Lower lobe of right lung (tissue), 2 donors: ENCODE data around the gene C2orf42. TPM values are rescaled to one million over a fixed set of nuclear protein-coding genes. Genes with fewer than 3 reads are reported as not detected.

Experiments
- ATAC-seq, 2 donors: fragments of 200-7000 bp; cut with Tn5 transposase; one replicate each; pipeline ENCODE4 v1.9.1; 2020 to 2022; ENCODE audit warnings: mild to moderate bottlenecking in 2 of 2, moderate library complexity in 2 of 2
- DNase-seq: peaks from one replicate; pipeline ENCODE4 v3.0.0-alpha.2; 2020
- H3K27ac ChIP-seq: fragments of 200-600 bp; one replicate; pipeline ENCODE4 v1.8.0; 2022
- H3K27me3 ChIP-seq: fragments of 200-600 bp; one replicate; pipeline ENCODE4 v1.8.0; 2022; ENCODE audit warnings: low read depth
- H3K36me3 ChIP-seq: fragments of 200-600 bp; one replicate; pipeline ENCODE4 v1.8.0; 2022; ENCODE audit warnings: mild to moderate bottlenecking
- H3K4me1 ChIP-seq: fragments of 200-600 bp; one replicate; pipeline ENCODE4 v1.8.0; 2022
- H3K4me3 ChIP-seq: fragments of 200-600 bp; one replicate; pipeline ENCODE4 v1.8.0; 2022; ENCODE audit warnings: mild to moderate bottlenecking
- H3K9me3 ChIP-seq: fragments of 200-600 bp; one replicate; pipeline ENCODE4 v1.8.0; 2022
- intact Hi-C: fragments of 100-400 bp; cut with DNase I; formaldehyde crosslinking; loops from one replicate; pipeline ENCODE4 v1.11.0; 2022
- total RNA-seq: library from RNA; stranded (reverse); fragmentation: NEBNext Ultra II Directional; extraction: Animal tissue kit (Norgen Biotek cat#: 25700); gene quantifications from one replicate; pipeline ENCODE4 v1.2.1, GENCODE V29; 2021
- TF ChIP-seq, protein P1 (sequence below): fragments of 200-600 bp; IDR thresholded peaks from one replicate; pipeline ENCODE4 v1.8.0; 2022; ENCODE audit warnings: antibody characterized with exemption, mild to moderate bottlenecking
- donor health status: DM: no; HTN: yes; CAD: no; lungs with severe emphysema.

C2orf42 gene
- total RNA-seq, 1 donor from 2014 or later = 18.0 TPM

GRCh38 chr2:70214365-70214764 lies 23.5 kb upstream of the C2orf42 start:
- intact Hi-C loops = no loop called here
- no peak overlapping the region for H3K4me3 ChIP-seq
- TF ChIP-seq, protein P1, sequence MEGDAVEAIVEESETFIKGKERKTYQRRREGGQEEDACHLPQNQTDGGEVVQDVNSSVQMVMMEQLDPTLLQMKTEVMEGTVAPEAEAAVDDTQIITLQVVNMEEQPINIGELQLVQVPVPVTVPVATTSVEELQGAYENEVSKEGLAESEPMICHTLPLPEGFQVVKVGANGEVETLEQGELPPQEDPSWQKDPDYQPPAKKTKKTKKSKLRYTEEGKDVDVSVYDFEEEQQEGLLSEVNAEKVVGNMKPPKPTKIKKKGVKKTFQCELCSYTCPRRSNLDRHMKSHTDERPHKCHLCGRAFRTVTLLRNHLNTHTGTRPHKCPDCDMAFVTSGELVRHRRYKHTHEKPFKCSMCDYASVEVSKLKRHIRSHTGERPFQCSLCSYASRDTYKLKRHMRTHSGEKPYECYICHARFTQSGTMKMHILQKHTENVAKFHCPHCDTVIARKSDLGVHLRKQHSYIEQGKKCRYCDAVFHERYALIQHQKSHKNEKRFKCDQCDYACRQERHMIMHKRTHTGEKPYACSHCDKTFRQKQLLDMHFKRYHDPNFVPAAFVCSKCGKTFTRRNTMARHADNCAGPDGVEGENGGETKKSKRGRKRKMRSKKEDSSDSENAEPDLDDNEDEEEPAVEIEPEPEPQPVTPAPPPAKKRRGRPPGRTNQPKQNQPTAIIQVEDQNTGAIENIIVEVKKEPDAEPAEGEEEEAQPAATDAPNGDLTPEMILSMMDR = no peak

GRCh38 chr2:70212298-70212932 lies 21.6 kb upstream of the C2orf42 start:
- Histone ChIP-seq H3K4me1 (no peaks in the 10 kb centered on the region), H3K36me3 (peaks cover 63% of the 10 kb centered on the region), H3K9me3 (no peaks in the 10 kb centered on the region), H3K4me3 (no peak overlapping the region), H3K27me3 (no peaks in the 10 kb centered on the region), H3K27ac (no peak overlapping the region)
- DNase-seq (no peak), ATAC-seq (no peak)
- TF ChIP-seq, protein P1 = no peak
- intact Hi-C loops = no loop called here

More at GRCh38 chr2:70214365-70214764, 23.5 kb upstream of the C2orf42 start:
- H3K4me1 ChIP-seq = no peaks in the 10 kb centered on the region
- peaks cover 83% of the 10 kb centered on the region for H3K36me3 ChIP-seq
- no peaks in the 10 kb centered on the region for H3K9me3 ChIP-seq
- DNase-seq (no peak), ATAC-seq (no peak)
- H3K27me3 ChIP-seq = no peaks in the 10 kb centered on the region
- H3K27ac ChIP-seq = no peak overlapping the region

DNA sequence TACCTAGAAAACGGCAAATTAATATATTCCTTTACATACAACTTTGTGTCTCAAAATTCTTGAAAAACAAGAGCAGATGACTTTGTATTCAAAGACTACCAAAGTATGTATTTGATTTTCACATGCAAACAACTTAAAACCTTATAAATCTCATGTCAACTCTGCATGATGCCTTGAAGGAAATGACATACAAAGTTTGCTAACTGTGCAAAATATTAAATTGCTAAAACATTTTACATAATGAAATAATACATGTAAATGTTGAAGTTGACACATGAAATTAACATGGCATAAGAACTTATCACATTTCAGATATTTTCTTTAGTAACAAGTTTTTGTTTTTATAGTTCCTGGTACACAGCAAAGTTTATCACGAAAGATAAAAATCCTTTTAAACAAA lies 20.8 kb upstream of the C2orf42 start:
- intact Hi-C loops = no loop called here
- no peak for DNase-seq
- ATAC-seq = no peak
- no peak overlapping the region for H3K4me3 ChIP-seq
- H3K27me3 ChIP-seq = no peaks in the 10 kb centered on the region
- H3K4me1 ChIP-seq = no peaks in the 10 kb centered on the region
- no peaks in the 10 kb centered on the region for H3K9me3 ChIP-seq
- TF ChIP-seq, protein P1 = no peak
- no peak overlapping the region for H3K27ac ChIP-seq
- H3K36me3 ChIP-seq = peaks cover 55% of the 10 kb centered on the region

DNA sequence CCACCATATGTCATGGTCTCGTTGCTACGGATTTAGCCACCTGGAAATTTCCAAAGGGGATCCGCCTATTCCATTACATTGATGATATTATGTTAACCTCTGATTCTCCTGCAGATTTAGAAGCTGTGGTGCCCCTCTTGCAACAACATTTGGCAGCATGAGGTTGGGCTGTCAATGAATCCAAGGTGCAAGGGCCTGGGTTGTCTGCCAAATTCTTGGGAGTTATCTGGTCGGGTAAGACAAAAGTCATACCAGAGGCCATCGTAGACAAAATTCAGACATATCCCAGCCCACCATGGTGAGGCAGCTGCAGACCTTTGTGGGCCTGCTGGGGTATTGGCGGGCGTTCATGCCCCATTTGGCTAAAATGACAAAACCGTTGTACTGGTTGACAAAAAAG lies 13.6 kb upstream of the C2orf42 start:
- no peaks in the 10 kb centered on the region for H3K4me1 ChIP-seq
- H3K9me3 ChIP-seq = no peaks in the 10 kb centered on the region
- H3K36me3 ChIP-seq = no peaks in the 10 kb centered on the region
- H3K27ac ChIP-seq = no peak overlapping the region
- intact Hi-C loops = no loop called here
- H3K4me3 ChIP-seq = no peak overlapping the region
- DNase-seq (no peak), ATAC-seq (no peak)
- TF ChIP-seq, protein P1 = no peak
- no peaks in the 10 kb centered on the region for H3K27me3 ChIP-seq

DNA sequence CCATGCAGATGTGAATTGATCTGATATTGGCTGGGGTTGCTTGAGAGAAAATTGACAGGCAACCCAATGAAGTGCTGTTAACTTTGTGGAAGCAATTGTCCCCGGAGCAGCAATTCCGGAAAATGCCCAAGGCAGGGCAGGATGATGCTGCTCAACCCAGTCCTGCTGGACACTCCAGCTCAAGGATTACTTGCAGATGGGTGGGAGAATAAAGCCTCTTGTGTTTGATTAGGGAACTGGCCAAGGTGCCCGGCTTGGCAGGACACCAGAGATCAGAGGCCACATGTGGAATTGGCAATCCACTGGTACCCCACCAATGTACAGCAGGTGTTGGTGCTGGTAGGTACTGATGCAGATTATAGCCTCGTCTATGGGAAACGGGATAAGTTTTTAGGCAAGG lies 12.3 kb upstream of the C2orf42 start:
- Histone ChIP-seq H3K36me3 (no peaks in the 10 kb centered on the region), H3K9me3 (no peaks in the 10 kb centered on the region), H3K27ac (no peak overlapping the region), H3K27me3 (no peaks in the 10 kb centered on the region), H3K4me3 (no peak overlapping the region), H3K4me1 (no peaks in the 10 kb centered on the region)
- DNase-seq = no peak
- ATAC-seq = no peak
- intact Hi-C loops = no loop called here
- TF ChIP-seq, protein P1 = no peak
